GM19351 (cell line): ENCODE results near the gene WDR35.
"Not testable (repeated sequence)": the region's sequence is repeated elsewhere in the genome, so short reads cannot be mapped to it uniquely, and the experiment has no call there.

ENCODE experiments used
- ATAC-seq: cut with Tn5 transposase; IDR thresholded peaks from one replicate; pipeline ENCODE4 v1.9.1; 2021; ENCODE audit warnings: mild to moderate bottlenecking, moderate library complexity; ENCODE audit not compliant: unreplicated experiment

The WDR35 gene

GRCh38 chr2:19897623-19898245 lies 92.2 kb downstream of the WDR35 start:
- no peak for ATAC-seq

GRCh38 chr2:19895535-19895934 lies 94.4 kb downstream of the WDR35 start:
- ATAC-seq, result no peak

GRCh38 chr2:19894134-19894792 lies 95.6 kb downstream of the WDR35 start:
- ATAC-seq, result peak; percentile 23

- peak; percentile 83 for ATAC-seq
Observed at GRCh38 chr2:19893520-19894133, 96.3 kb downstream of the WDR35 start.

- ATAC-seq, result not testable (repeated sequence)
Observed at GRCh38 chr2:19891971-19892370, 97.9 kb downstream of the WDR35 start.

GRCh38 chr2:19890104-19890503 lies 99.8 kb downstream of the WDR35 start:
- ATAC-seq, result no peak

- no peak for ATAC-seq
Observed at GRCh38 chr2:19888831-19889230, 101.1 kb downstream of the WDR35 start.

- no peak for ATAC-seq
Observed at GRCh38 chr2:19887510-19887909, 102.4 kb downstream of the WDR35 start.

- ATAC-seq, result no peak
Observed at GRCh38 chr2:19886261-19886660, 103.6 kb downstream of the WDR35 start.

- no peak for ATAC-seq
Observed at GRCh38 chr2:19885791-19886190, 104.1 kb downstream of the WDR35 start.

GRCh38 chr2:19883971-19884720 lies 105.8 kb downstream of the WDR35 start:
- ATAC-seq, result no peak

GRCh38 chr2:19883486-19883885 lies 106.4 kb downstream of the WDR35 start:
- no peak for ATAC-seq

- no peak for ATAC-seq
Observed at GRCh38 chr2:19882286-19882685, 107.6 kb downstream of the WDR35 start.

GRCh38 chr2:19881908-19882265 lies 108.0 kb downstream of the WDR35 start:
- ATAC-seq, result no peak

GRCh38 chr2:19881221-19881907 lies 108.5 kb downstream of the WDR35 start:
- no peak for ATAC-seq

- not testable (repeated sequence) for ATAC-seq
Observed at GRCh38 chr2:19880191-19880590, 109.7 kb downstream of the WDR35 start.

GRCh38 chr2:19879120-19879519 lies 110.8 kb downstream of the WDR35 start:
- no peak for ATAC-seq

GRCh38 chr2:19878268-19879046 lies 111.4 kb downstream of the WDR35 start:
- ATAC-seq, result no peak

GRCh38 chr2:19876751-19877150 lies 113.2 kb downstream of the WDR35 start:
- ATAC-seq, result no peak

- ATAC-seq, result no peak
Observed at GRCh38 chr2:19875280-19875679, 114.6 kb downstream of the WDR35 start.
